ENCODE measurements around the gene CRMP1. TPM values are rescaled to one million over a fixed set of nuclear protein-coding genes. Genes with fewer than 3 reads are reported as not detected.
A peak's percentile ranks its signal among the peaks of the same experiment; 100 is the strongest.

CRMP1 gene
- total RNA-seq, 1 donor from 2014 or later: 67.4 TPM

DNA sequence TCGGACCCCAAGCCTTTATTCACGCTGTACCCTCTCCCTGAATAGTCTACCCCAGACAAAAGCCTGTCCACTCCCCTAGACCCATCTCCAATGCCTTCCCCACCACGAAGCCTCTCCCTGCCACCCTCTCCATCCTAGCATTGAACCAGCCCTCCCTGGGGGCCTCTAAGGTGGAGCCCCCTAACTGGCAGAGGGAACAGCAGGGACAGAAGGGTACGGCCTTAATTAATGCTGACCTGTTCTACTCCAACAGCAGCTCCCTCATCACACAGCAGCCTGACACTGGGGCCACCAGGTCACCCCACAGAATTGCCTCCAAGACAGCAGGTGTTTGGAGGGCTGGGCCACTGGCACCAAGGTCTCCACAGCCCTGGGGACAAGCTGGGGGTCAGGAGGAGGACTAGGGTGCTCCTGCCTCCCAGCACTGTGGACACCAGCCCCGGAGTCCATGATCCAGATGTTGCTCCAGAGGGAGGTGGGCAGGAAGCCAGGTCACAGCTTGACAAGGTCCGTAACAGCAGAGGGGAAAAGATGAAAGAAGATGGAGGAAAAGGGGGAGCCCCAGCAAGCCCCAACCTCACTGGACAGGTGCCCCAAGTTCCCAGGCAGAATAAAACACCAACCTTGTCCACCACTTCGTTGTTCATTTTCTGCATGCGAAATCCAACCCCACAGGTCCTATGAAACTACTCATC, 3.7 kb downstream of the CRMP1 start:
- Histone ChIP-seq H3K9ac (ENCODE audit: low read length) (no peak overlapping the region), H3K79me2 (ENCODE audit: insufficient read depth, low read length) (peaks cover 33% of the 10 kb centered on the region)
- H3K27ac Mint-ChIP-seq (ENCODE audit: unreplicated experiment): peak overlapping the region; percentile 69

DNA sequence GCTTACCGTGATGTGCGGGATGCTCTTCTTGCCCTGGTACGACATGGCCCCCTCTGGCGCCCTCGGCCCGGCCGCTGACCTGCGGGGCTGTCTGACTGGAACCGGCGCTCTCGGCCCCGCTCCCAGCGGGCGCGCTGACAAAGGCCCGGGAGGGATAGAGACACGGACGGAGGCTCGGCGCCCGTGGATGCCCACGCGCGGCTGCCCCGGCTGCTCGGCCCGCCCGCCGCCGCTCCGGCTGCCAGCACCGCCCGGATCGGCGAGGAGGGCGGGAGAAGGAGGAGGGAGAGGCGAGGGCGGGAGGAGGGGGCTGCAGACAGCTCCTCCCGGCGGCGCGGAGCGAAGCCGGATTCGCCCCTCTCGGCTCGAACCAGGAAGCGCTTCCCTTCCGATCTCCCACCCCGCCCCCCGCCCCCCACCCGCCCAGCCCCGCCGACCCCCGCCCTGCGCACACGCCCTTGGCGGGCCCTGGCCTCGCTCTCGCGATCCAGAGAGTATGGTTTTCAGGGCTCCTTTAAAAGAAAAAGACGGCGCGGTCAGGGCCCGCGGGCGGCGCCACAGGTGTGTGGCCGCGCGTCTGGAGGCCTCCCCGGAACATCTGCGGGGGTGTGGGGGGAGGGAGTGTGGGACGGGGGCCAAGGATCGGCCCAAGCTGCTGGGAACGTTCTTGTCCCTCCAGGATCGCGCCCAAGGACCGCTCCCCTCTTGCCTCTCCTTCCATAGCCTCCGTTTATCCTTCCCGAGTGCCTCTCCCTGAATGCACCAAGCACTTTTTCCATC, 4.5 kb downstream of the CRMP1 start:
- Mint-ChIP-seq H3K27ac (ENCODE audit: unreplicated experiment) (peak overlapping the region; percentile 69), H3K27me3 (ENCODE audit: low read depth, unreplicated experiment) (peaks cover 28% of the 10 kb centered on the region), H3K4me1 (ENCODE audit: low read depth, unreplicated experiment) (peaks cover 5% of the 10 kb centered on the region), H3K36me3 (ENCODE audit: low read depth, unreplicated experiment) (peaks cover 2% of the 10 kb centered on the region), H3K9me3 (ENCODE audit: unreplicated experiment) (peaks cover 2% of the 10 kb centered on the region), H3K4me3 (ENCODE audit: unreplicated experiment) (peak overlapping the region; percentile 80)
- TF ChIP-seq, protein P1, sequence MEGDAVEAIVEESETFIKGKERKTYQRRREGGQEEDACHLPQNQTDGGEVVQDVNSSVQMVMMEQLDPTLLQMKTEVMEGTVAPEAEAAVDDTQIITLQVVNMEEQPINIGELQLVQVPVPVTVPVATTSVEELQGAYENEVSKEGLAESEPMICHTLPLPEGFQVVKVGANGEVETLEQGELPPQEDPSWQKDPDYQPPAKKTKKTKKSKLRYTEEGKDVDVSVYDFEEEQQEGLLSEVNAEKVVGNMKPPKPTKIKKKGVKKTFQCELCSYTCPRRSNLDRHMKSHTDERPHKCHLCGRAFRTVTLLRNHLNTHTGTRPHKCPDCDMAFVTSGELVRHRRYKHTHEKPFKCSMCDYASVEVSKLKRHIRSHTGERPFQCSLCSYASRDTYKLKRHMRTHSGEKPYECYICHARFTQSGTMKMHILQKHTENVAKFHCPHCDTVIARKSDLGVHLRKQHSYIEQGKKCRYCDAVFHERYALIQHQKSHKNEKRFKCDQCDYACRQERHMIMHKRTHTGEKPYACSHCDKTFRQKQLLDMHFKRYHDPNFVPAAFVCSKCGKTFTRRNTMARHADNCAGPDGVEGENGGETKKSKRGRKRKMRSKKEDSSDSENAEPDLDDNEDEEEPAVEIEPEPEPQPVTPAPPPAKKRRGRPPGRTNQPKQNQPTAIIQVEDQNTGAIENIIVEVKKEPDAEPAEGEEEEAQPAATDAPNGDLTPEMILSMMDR (IDR thresholded peaks at IDR 0.05; ENCODE audit: insufficient read depth, low read depth, low read length): no peak
- no peak for TF ChIP-seq EZH2 (IDR thresholded peaks at IDR 0.05; ENCODE audit: insufficient read depth, low read length)
- no peak overlapping the region for H2AFZ ChIP-seq (ENCODE audit: low read depth, low read length)
- no peak for FAIRE-seq
- peaks cover 40% of the 10 kb centered on the region for H3K79me2 ChIP-seq (ENCODE audit: insufficient read depth, low read length)
- DNase-seq (ENCODE audit: low read depth): no peak
- H4K20me1 ChIP-seq (ENCODE audit: insufficient read depth, low read length): peaks cover 36% of the 10 kb centered on the region
- peaks cover 40% of the 10 kb centered on the region for H3K27me3 ChIP-seq (ENCODE audit: insufficient read depth, low read length)
- H3K27ac ChIP-seq (ENCODE audit: low read depth, low read length): no peak overlapping the region
- peak overlapping the region; percentile 66 for H3K4me3 ChIP-seq (ENCODE audit: insufficient read depth, low read depth, low read length)
- H3K4me1 ChIP-seq (ENCODE audit: insufficient read depth, low read length): peaks cover 10% of the 10 kb centered on the region
- H3K9me3 ChIP-seq (ENCODE audit: insufficient read depth, low read depth, low read length): no peaks in the 10 kb centered on the region
- H3K36me3 ChIP-seq (ENCODE audit: insufficient read depth, low read length): no peaks in the 10 kb centered on the region
- peak overlapping the region; percentile 66 for H3K9ac ChIP-seq (ENCODE audit: low read length)
- peak overlapping the region; percentile 91 for H3K4me2 ChIP-seq (ENCODE audit: low read length)

More for the DNA sequence above, 3.7 kb downstream of the CRMP1 start:
- Mint-ChIP-seq H3K9me3 (ENCODE audit: unreplicated experiment) (peaks cover 2% of the 10 kb centered on the region), H3K27me3 (ENCODE audit: low read depth, unreplicated experiment) (peaks cover 35% of the 10 kb centered on the region), H3K4me3 (ENCODE audit: unreplicated experiment) (peak overlapping the region; percentile 84), H3K36me3 (ENCODE audit: low read depth, unreplicated experiment) (peaks cover 2% of the 10 kb centered on the region), H3K4me1 (ENCODE audit: low read depth, unreplicated experiment) (peaks cover 4% of the 10 kb centered on the region)
- Histone ChIP-seq H3K4me1 (ENCODE audit: insufficient read depth, low read length) (peaks cover 10% of the 10 kb centered on the region), H3K4me3 (ENCODE audit: insufficient read depth, low read depth, low read length) (no peak overlapping the region), H3K4me2 (ENCODE audit: low read length) (peak overlapping the region; percentile 52), H3K27me3 (ENCODE audit: insufficient read depth, low read length) (peaks cover 47% of the 10 kb centered on the region), H4K20me1 (ENCODE audit: insufficient read depth, low read length) (peaks cover 32% of the 10 kb centered on the region), H3K9me3 (ENCODE audit: insufficient read depth, low read depth, low read length) (no peaks in the 10 kb centered on the region), H2AFZ (ENCODE audit: low read depth, low read length) (no peak overlapping the region), H3K27ac (ENCODE audit: low read depth, low read length) (no peak overlapping the region), H3K36me3 (ENCODE audit: insufficient read depth, low read length) (no peaks in the 10 kb centered on the region)
- FAIRE-seq (no peak), DNase-seq (ENCODE audit: low read depth) (no peak)
- TF ChIP-seq, protein P1 (IDR thresholded peaks at IDR 0.05; ENCODE audit: insufficient read depth, low read depth, low read length): no peak
- no peak for TF ChIP-seq EZH2 (IDR thresholded peaks at IDR 0.05; ENCODE audit: insufficient read depth, low read length)
